Neural cell (in vitro differentiated cells): ENCODE measurements around the gene ADAMTS10.
A peak's percentile ranks its signal among the peaks of the same experiment; 100 is the strongest.

Experiments
- CTCF ChIP-seq: fragments of 450-650 bp; IDR thresholded peaks from 2 replicates; pipeline ENCODE4 v1.5.1; 2014; ENCODE audit warnings: antibody characterized with exemption, mild to moderate bottlenecking, moderate library complexity; ENCODE audit not compliant: poor library complexity, severe bottlenecking
- EP300 ChIP-seq: fragments of 450-650 bp; conservative IDR thresholded peaks from 2 replicates; pipeline ENCODE4 v1.6.1; 2014; ENCODE audit warnings: antibody characterized with exemption, mild to moderate bottlenecking, moderate library complexity; ENCODE audit not compliant: poor library complexity, severe bottlenecking
- EZH2 ChIP-seq: fragments of 200-600, 300-800 bp; shearing (Covaris generic), sonication (generic); IDR thresholded peaks from 2 replicates; pipeline ENCODE4 v1.6.1; 2014; ENCODE audit warnings: antibody characterized with exemption, low read length, borderline replicate concordance, mild to moderate bottlenecking; ENCODE audit not compliant: insufficient read depth, poor library complexity, severe bottlenecking
- POLR2AphosphoS5 ChIP-seq: IDR thresholded peaks from 2 replicates; pipeline ENCODE4 v1.6.1; 2012
- SMC3 ChIP-seq: fragments of 450-650 bp; conservative IDR thresholded peaks from 2 replicates; pipeline ENCODE4 v1.6.1; 2014; ENCODE audit warnings: antibody characterized with exemption, mild to moderate bottlenecking, moderate library complexity; ENCODE audit not compliant: poor library complexity

- no peak for TF ChIP-seq CTCF
- TF ChIP-seq EZH2: no peak
- peak; percentile 40 for TF ChIP-seq POLR2AphosphoS5
- peak; percentile 60 for TF ChIP-seq EP300
- peak; percentile 26 for TF ChIP-seq SMC3
Measured at GRCh38 chr19:8610041-8610935, at the start of gene ADAMTS10.
